Gastroesophageal sphincter (tissue), 3 donors: ENCODE measurements around the gene E2F4.

Source experiments
- CTCF ChIP-seq, 4 experiments: fragments of 200-600 bp in 2 of 4; fragments of 450-650 bp in 2 of 4; sonication (generic) in 1 of 4; IDR thresholded peaks; one replicate each; pipeline ENCODE4 v1.5.1; 2017 to 2019; ENCODE audit warnings: antibody characterized with exemption in 4 of 4, mild to moderate bottlenecking in 2 of 4, moderate library complexity in 2 of 4
- EP300 ChIP-seq: sonication (generic); formaldehyde crosslinking; IDR thresholded peaks from one replicate; pipeline ENCODE4 v1.6.1; 2017; ENCODE audit warnings: antibody characterized with exemption, mild to moderate bottlenecking
- POLR2A ChIP-seq, 2 donors: fragments of 450-650 bp; IDR thresholded peaks; one replicate each; pipeline ENCODE4 v1.6.1; 2017; ENCODE audit warnings: antibody characterized with exemption in 2 of 2, mild to moderate bottlenecking in 2 of 2, moderate library complexity in 1 of 2
- POLR2AphosphoS5 ChIP-seq: sonication (generic); formaldehyde crosslinking; IDR thresholded peaks from one replicate; pipeline ENCODE4 v1.6.1; 2017; ENCODE audit warnings: antibody characterized with exemption

- TF ChIP-seq CTCF (IDR thresholded peaks at IDR 0.05) (no peak), POLR2A (IDR thresholded peaks at IDR 0.05) (no peak), POLR2AphosphoS5 (no peak), EP300 (no peak)
These were observed 16.4 kb downstream of the E2F4 start for GRCh38 chr16:67208154-67208896.
